ENCODE data around the gene KNDC1.
"Not testable (repeated sequence)": the region's sequence is repeated elsewhere in the genome, so short reads cannot be mapped to it uniquely, and the experiment has no call there.

The KNDC1 gene

GRCh38 chr10:133227256-133227655 is 67.2 kb downstream of the KNDC1 start:
- DNase-seq: no peak

GRCh38 chr10:133229265-133230043 is 69.4 kb downstream of the KNDC1 start:
- no peak for DNase-seq

- DNase-seq: no peak
Measured at GRCh38 chr10:133230044-133230361, 70.0 kb downstream of the KNDC1 start, which contains the start of gene UTF1. UTF1 (plus strand) TSS chr10:133230217; CDS start chr10:133230289, 72 bp downstream.

GRCh38 chr10:133230387-133231195 is 70.6 kb downstream of the KNDC1 start:
- no peak for DNase-seq

GRCh38 chr10:133231244-133231945 is 71.4 kb downstream of the KNDC1 start:
- no peak for DNase-seq

GRCh38 chr10:133231946-133232574 is 72.0 kb downstream of the KNDC1 start:
- DNase-seq: no peak

- DNase-seq: not testable (repeated sequence)
Measured at GRCh38 chr10:133234796-133235195, 74.8 kb downstream of the KNDC1 start.

- DNase-seq: no peak
Measured at GRCh38 chr10:133235265-133235855, 75.3 kb downstream of the KNDC1 start.

GRCh38 chr10:133235932-133236331 is 75.9 kb downstream of the KNDC1 start:
- no peak for DNase-seq

- no peak for DNase-seq
Measured at GRCh38 chr10:133236401-133237240, 76.6 kb downstream of the KNDC1 start.

- no peak for DNase-seq
Measured at GRCh38 chr10:133237241-133237587, 77.2 kb downstream of the KNDC1 start.

- DNase-seq: no peak
Measured at GRCh38 chr10:133237588-133238465, 77.8 kb downstream of the KNDC1 start, which contains the start of gene VENTX. VENTX (plus strand) TSS chr10:133237855; CDS start chr10:133237915, 60 bp downstream.

- no peak for DNase-seq
Measured at GRCh38 chr10:133238466-133238804, 78.4 kb downstream of the KNDC1 start.

- no peak for DNase-seq
Measured at GRCh38 chr10:133239990-133240389, 80.0 kb downstream of the KNDC1 start.

GRCh38 chr10:133241501-133242205 is 81.6 kb downstream of the KNDC1 start:
- DNase-seq: no peak

GRCh38 chr10:133242611-133243356 is 82.8 kb downstream of the KNDC1 start:
- DNase-seq: no peak

- no peak for DNase-seq
Measured at GRCh38 chr10:133243593-133243992, 83.6 kb downstream of the KNDC1 start.

- no peak for DNase-seq
Measured at GRCh38 chr10:133245439-133246235, 85.6 kb downstream of the KNDC1 start.

All from GOT3 (cell line).